ENCODE results near the gene GDE1.

The GDE1 gene

GRCh38 chr16:19458722-19459379 is 63.0 kb downstream of the GDE1 start:
- TF ChIP-seq POLR2A (IDR thresholded peaks at IDR 0.05; ENCODE audit: extremely low read depth, insufficient read length) (no peak), CTCF (IDR thresholded peaks at IDR 0.05; ENCODE audit: low read depth, low read length) (no peak), MAX (IDR thresholded peaks at IDR 0.05; ENCODE audit: low read depth, low read length) (no peak), MYC (IDR thresholded peaks at IDR 0.05; ENCODE audit: low read depth, low read length) (no peak)
- no peak for DNase-seq (ENCODE audit: low read depth)
- no peak overlapping the region for H3K4me3 ChIP-seq (ENCODE audit: low read depth, low read length)

All from NB4 (cell line).